GM10248 (cell line): Measurements from ENCODE around the gene PTGES.
"Not testable (repeated sequence)": the region's sequence is repeated elsewhere in the genome, so short reads cannot be mapped to it uniquely, and the experiment has no call there.

Source experiments
- CTCF ChIA-PET: fragments of 300-600 bp; sonication (Branson Sonifier 250); formaldehyde crosslinking; extraction: SDS; loops from one replicate; lab custom pipeline; 2021; ENCODE audit warnings: antibody characterized with exemption; lab: Yijun Ruan, JAX
- POLR2A ChIA-PET: fragments of 350-650 bp; sonication (Branson Sonifier 250); formaldehyde crosslinking; extraction: SDS; loops from one replicate; lab custom pipeline; 2020; ENCODE audit warnings: antibody characterized with exemption; lab: Yijun Ruan, JAX
- DNase-seq: peaks from one replicate; pipeline ENCODE4 v3.0.0; 2012; ENCODE audit errors: extremely low spot score
- TF ChIP-seq, protein P1 (sequence below): IDR thresholded peaks from 2 replicates; pipeline ENCODE4 v1.5.1; 2012; ENCODE audit warnings: mild to moderate bottlenecking, low read depth; ENCODE audit errors: extremely low read depth, missing control alignments, control extremely low read depth

PTGES gene, protein sequence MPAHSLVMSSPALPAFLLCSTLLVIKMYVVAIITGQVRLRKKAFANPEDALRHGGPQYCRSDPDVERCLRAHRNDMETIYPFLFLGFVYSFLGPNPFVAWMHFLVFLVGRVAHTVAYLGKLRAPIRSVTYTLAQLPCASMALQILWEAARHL

DNA sequence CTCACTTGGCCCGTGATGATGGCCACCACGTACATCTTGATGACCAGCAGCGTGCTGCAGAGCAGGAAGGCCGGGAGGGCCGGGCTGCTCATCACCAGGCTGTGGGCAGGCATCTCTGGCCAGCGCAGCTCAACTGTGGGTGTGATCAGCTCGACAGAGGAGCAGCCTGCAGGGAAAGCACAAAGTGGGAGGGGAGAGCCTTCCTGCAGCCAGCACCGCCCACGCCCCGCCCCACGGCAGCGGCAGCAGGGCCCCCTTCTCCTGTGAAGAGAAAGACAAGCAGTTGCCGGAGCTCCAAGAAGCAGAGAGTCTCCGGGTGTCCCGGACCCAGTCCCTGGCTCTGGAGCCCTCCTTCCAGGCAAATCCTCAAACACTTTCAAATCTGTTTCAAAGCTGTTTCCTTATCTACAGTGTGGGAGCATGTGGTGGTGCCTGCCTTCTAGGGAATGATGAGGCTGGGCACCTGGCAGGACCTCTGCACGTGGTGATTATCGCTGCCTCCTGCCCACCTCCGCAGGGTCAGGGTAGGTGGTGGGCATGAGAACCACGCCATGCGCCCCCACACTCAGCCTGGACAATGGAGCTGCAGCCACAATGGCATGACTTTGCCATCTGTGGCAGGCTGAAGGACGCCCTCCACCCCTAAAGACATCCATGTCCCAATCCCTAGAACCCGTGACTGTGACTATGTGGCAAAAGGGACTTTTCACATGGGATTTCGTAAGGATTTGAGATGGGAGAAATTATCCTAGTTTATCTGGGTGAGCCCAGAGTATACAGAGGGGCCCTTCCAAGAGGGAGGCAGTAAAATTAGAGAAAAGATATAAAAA is at the start of gene PTGES:
TSS of gene PTGES (minus strand) at position 143 of the 830 bp plus-strand sequence. CDS start at position 113, 30 bp downstream.
- DNase-seq, result peak; percentile 65
- ChIA-PET POLR2A (no interaction called here), CTCF (interaction anchor here (1.2 to 2.8 kb wide), 2 partner anchors 15 to 26 kb away, joined by 6 to 7 read pairs; no protein-coding TSS in a partner anchor)
- TF ChIP-seq, protein P1, sequence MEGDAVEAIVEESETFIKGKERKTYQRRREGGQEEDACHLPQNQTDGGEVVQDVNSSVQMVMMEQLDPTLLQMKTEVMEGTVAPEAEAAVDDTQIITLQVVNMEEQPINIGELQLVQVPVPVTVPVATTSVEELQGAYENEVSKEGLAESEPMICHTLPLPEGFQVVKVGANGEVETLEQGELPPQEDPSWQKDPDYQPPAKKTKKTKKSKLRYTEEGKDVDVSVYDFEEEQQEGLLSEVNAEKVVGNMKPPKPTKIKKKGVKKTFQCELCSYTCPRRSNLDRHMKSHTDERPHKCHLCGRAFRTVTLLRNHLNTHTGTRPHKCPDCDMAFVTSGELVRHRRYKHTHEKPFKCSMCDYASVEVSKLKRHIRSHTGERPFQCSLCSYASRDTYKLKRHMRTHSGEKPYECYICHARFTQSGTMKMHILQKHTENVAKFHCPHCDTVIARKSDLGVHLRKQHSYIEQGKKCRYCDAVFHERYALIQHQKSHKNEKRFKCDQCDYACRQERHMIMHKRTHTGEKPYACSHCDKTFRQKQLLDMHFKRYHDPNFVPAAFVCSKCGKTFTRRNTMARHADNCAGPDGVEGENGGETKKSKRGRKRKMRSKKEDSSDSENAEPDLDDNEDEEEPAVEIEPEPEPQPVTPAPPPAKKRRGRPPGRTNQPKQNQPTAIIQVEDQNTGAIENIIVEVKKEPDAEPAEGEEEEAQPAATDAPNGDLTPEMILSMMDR, result no peak

DNA sequence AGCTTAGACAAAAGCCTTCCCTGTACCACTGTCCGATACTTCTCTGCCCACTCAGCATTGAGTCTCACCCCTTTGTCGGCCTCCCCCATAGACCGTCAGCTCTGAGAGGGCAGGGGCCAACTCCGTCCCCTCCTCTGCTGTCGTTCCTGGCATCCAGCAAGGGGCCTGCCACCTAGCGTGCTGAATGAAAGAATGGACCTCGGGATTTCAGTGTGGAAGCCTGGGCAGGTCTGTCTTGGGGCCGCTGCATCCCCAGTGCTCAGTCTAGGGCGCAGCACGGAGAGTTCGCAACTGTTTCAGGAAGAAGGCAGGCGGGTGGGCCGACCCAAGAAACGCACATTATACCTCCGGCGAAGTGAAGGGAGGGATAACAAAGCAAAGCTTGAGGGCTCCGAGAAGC is 48.7 kb upstream of the PTGES start:
- no peak for DNase-seq
- CTCF ChIA-PET, result interaction anchor here (1.0 to 3.1 kb wide), 2 partner anchors 12 to 75 kb away, joined by 3 to 11 read pairs; no protein-coding TSS in a partner anchor
- TF ChIP-seq, protein P1, result no peak
- POLR2A ChIA-PET, result interaction anchor here (0.5 kb wide), 1 partner anchor 25 kb away, joined by 7 read pairs; no protein-coding TSS in a partner anchor

DNA sequence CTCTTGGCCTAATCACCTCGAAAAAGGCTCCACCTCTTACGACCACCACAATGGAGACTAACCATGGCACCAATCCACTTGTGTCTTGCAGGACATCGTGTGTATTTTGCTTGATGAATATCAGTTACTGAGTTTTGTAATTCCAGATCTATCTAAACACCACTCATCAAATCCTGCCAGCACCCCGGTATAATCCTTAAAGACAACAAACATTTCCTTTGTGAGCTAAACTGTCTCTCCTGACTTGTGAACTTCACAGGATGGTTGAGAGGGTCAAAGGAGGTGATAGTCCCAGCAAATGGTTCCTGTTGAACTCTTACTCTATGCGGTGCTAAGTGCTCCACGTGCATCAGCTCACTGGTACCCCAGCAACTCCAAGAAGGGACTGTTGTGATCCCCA is 46.1 kb upstream of the PTGES start:
- ChIA-PET CTCF (interaction anchor here (0.8 to 3.1 kb wide), 2 partner anchors 9 to 61 kb away, joined by 3 to 11 read pairs; no protein-coding TSS in a partner anchor), POLR2A (no interaction called here)
- TF ChIP-seq, protein P1, result no peak
- DNase-seq, result no peak

DNA sequence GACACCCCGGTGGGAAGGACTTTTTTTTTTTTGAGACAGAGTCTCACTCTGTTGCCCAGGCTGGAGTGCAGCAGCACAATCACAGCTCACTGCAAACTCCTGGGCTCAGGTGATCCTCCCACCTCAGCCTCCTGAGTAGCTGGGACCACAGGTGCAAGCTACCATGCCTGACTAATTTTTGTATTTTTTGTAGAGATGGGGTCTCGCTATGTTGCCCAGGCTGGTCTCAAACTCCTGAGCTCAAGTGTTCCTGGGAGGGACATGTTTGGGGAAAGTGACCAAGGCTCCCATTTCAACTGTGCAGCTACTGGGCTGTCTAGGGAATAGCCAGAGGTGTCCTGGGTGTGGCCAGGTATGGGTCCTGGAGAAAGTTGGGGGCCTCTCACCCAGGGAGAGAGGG is 43.2 kb upstream of the PTGES start:
- CTCF ChIA-PET, DNase-seq: not testable (repeated sequence)

DNA sequence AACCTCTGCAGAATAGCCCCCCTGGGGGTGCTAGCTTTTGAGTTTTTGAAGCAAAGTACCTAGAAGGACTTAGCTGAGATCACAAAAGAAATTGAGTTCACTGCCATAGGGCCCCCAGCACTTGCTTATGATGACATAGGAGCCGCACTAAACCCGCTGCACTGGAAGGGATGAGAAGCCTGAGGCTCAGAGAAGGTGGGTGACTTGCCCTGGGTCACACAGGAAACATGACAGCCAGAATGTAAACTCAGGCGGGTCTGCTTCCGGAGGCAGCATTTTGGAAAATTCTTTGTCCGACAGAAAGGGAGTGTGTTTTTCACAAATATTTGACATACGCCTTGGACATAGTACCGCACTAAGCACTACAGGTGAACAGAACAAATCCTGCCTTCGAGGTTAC is 41.7 kb upstream of the PTGES start:
- POLR2A ChIA-PET, result interaction anchor here (0.7 kb wide), 1 partner anchor 80 kb away, joined by 3 read pairs; no protein-coding TSS in a partner anchor
- TF ChIP-seq, protein P1, result no peak
- CTCF ChIA-PET, result no interaction called here
- DNase-seq, result no peak

More for the DNA sequence above, 43.2 kb upstream of the PTGES start:
- POLR2A ChIA-PET, result not testable (repeated sequence)

DNA sequence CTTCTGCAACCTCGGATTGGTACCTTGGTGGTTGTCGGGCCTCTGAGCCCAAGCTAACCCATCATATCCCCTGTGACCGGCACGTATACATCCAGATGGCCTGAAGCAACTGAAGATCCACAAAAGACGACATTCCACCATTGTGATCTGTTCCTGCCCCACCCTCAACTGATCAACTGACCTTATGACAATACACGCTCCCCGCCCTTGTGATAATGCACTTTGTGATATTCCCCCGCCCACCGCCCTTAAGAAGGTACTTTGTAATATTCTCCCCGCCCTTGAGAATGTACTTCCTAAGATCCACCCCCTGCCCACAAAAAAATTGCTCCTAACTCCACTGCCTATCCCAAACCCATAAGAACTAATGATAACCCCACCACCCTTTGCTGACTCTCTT is 33.6 kb upstream of the PTGES start:
- ChIA-PET CTCF (interaction anchor here (1.2 to 8.6 kb wide), 2 partner anchors 50 to 60 kb away, joined by 11 to 99 read pairs; no protein-coding TSS in a partner anchor), POLR2A (no interaction called here)
- TF ChIP-seq, protein P1, result no peak
- no peak for DNase-seq
